C4-2B (cell line): ENCODE measurements around the gene NOXA1.

Experiments used
- ZFX ChIP-seq: fragments of 450-650 bp; IDR thresholded peaks from 2 replicates; pipeline ENCODE4 v1.6.1; 2017
- TF ChIP-seq, protein P1 (sequence below): fragments of 450-650 bp; conservative IDR thresholded peaks from 2 replicates; pipeline ENCODE4 v1.5.1; 2017; ENCODE audit warnings: mild to moderate bottlenecking

DNA sequence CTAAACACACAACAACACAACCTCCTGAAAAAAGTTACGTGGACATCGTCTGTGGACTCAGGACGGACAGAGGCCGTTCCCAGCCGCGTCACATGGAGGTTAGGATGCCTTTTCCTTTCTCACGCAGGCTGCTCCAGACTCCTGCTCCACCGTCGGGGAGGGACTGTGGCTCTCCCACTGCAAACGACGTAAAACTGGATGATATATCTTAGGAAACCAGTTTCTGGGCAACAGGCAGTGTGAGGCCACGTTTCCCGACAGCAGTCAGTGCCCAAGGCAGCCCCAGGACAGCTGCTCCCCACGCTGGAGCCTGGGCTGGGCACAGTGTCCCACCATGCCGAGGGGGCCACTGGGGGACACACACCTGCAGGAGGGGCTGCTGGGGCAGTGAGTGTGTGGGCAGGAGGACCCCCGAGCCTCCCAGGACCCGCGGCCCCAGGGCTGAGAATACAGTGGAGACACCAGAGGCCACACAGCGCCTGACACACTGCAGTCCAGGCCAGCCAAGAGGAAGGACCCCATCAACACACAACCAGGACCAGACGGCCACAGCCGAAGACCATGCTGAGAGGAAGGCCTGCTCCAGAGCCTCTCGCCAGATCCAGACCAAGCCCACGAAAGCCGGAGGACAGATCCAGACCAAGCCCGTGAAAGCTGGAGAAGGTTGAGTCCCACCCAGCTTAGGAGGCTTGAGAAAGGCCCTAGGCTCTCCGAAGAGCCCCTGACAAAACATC is 26.4 kb upstream of the NOXA1 start:
- TF ChIP-seq, protein P1, sequence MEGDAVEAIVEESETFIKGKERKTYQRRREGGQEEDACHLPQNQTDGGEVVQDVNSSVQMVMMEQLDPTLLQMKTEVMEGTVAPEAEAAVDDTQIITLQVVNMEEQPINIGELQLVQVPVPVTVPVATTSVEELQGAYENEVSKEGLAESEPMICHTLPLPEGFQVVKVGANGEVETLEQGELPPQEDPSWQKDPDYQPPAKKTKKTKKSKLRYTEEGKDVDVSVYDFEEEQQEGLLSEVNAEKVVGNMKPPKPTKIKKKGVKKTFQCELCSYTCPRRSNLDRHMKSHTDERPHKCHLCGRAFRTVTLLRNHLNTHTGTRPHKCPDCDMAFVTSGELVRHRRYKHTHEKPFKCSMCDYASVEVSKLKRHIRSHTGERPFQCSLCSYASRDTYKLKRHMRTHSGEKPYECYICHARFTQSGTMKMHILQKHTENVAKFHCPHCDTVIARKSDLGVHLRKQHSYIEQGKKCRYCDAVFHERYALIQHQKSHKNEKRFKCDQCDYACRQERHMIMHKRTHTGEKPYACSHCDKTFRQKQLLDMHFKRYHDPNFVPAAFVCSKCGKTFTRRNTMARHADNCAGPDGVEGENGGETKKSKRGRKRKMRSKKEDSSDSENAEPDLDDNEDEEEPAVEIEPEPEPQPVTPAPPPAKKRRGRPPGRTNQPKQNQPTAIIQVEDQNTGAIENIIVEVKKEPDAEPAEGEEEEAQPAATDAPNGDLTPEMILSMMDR = no peak
- TF ChIP-seq ZFX = no peak
